Neural cell (in vitro differentiated cells): ENCODE data around the gene SLX4.

Experiments used
- EZH2 ChIP-seq: fragments of 200-600, 300-800 bp; shearing (Covaris generic), sonication (generic); IDR thresholded peaks from 2 replicates; pipeline ENCODE4 v1.6.1; 2014; ENCODE audit warnings: antibody characterized with exemption, low read length, borderline replicate concordance, mild to moderate bottlenecking; ENCODE audit not compliant: insufficient read depth, poor library complexity, severe bottlenecking
- POLR2AphosphoS5 ChIP-seq: IDR thresholded peaks from 2 replicates; pipeline ENCODE4 v1.6.1; 2012
- SMC3 ChIP-seq: fragments of 450-650 bp; conservative IDR thresholded peaks from 2 replicates; pipeline ENCODE4 v1.6.1; 2014; ENCODE audit warnings: antibody characterized with exemption, mild to moderate bottlenecking, moderate library complexity; ENCODE audit not compliant: poor library complexity
- TF ChIP-seq, protein P1 (sequence below): fragments of 450-650 bp; IDR thresholded peaks from 2 replicates; pipeline ENCODE4 v1.5.1; 2014; ENCODE audit warnings: antibody characterized with exemption, mild to moderate bottlenecking, moderate library complexity; ENCODE audit not compliant: poor library complexity, severe bottlenecking
- TF ChIP-seq, protein P2 (sequence below): IDR thresholded peaks from 2 replicates; pipeline ENCODE4 v1.6.1; 2012; ENCODE audit warnings: borderline replicate concordance

DNA sequence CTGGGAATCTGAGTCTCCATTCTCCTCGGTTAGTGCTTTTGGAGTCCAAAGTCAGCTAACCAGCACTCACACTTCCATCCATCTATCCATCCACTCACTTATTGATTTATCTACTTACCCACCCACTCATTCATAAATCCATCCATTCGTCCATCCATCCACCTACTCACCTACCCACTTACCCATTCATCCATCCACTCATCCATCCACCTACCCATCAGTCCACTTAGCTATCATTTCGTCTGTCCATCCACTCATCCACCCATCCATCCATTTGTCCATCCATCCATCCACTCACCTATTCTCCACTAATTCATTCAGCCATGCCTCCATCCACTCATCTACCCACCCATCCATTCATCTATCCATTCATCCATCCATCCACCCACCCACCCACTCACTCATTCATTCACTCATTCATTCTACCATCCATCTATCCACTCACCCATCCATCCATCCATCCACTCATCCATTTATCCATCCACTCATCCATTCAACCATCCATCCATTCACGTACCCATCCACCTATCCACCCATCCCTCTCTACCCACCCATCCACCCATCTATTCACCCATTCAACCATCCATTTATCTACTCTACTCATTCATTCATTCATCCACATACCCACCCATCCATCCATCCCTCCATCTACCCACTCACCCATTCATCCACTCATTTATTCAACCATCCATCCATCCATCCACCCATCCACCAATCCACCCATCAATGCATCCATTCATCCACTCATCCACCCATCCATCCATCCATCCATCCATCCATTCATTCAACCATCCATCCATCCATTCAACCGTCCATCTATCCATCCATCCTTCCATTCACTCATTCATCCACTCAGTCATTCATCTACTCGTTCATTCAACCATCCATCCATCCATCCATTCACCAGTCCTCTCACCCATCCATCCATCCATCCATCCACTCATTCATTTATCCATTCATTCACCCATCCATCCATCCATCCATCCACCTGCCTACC, 60.3 kb downstream of the SLX4 start:
- TF ChIP-seq EZH2 (no peak), POLR2AphosphoS5 (no peak), SMC3 (no peak)
- TF ChIP-seq, protein P1, sequence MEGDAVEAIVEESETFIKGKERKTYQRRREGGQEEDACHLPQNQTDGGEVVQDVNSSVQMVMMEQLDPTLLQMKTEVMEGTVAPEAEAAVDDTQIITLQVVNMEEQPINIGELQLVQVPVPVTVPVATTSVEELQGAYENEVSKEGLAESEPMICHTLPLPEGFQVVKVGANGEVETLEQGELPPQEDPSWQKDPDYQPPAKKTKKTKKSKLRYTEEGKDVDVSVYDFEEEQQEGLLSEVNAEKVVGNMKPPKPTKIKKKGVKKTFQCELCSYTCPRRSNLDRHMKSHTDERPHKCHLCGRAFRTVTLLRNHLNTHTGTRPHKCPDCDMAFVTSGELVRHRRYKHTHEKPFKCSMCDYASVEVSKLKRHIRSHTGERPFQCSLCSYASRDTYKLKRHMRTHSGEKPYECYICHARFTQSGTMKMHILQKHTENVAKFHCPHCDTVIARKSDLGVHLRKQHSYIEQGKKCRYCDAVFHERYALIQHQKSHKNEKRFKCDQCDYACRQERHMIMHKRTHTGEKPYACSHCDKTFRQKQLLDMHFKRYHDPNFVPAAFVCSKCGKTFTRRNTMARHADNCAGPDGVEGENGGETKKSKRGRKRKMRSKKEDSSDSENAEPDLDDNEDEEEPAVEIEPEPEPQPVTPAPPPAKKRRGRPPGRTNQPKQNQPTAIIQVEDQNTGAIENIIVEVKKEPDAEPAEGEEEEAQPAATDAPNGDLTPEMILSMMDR = no peak
- TF ChIP-seq, protein P2, sequence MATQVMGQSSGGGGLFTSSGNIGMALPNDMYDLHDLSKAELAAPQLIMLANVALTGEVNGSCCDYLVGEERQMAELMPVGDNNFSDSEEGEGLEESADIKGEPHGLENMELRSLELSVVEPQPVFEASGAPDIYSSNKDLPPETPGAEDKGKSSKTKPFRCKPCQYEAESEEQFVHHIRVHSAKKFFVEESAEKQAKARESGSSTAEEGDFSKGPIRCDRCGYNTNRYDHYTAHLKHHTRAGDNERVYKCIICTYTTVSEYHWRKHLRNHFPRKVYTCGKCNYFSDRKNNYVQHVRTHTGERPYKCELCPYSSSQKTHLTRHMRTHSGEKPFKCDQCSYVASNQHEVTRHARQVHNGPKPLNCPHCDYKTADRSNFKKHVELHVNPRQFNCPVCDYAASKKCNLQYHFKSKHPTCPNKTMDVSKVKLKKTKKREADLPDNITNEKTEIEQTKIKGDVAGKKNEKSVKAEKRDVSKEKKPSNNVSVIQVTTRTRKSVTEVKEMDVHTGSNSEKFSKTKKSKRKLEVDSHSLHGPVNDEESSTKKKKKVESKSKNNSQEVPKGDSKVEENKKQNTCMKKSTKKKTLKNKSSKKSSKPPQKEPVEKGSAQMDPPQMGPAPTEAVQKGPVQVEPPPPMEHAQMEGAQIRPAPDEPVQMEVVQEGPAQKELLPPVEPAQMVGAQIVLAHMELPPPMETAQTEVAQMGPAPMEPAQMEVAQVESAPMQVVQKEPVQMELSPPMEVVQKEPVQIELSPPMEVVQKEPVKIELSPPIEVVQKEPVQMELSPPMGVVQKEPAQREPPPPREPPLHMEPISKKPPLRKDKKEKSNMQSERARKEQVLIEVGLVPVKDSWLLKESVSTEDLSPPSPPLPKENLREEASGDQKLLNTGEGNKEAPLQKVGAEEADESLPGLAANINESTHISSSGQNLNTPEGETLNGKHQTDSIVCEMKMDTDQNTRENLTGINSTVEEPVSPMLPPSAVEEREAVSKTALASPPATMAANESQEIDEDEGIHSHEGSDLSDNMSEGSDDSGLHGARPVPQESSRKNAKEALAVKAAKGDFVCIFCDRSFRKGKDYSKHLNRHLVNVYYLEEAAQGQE = no peak
